Amygdala (tissue), 56 donors: ENCODE measurements around the gene TRIM22.
"Not testable (repeated sequence)": the region's sequence is repeated elsewhere in the genome, so short reads cannot be mapped to it uniquely, and the experiment has no call there.

ENCODE experiments used
- DNase-seq, 56 donors: peaks; one replicate each; lab custom pipeline; 2025; lab: John Stamatoyannopoulos, UW

Gene TRIM22

GRCh38 chr11:5689551-5689983 is at the start of gene TRIM22:
Gene TRIM22 (plus strand): TSS chr11:5689790. CDS start chr11:5696233, 6,443 bp downstream.
- DNase-seq: peak in 13 of 56 donors; percentile 4 to 23 (median 12)

GRCh38 chr11:5639953-5640352 is 49.6 kb upstream of the TRIM22 start:
- DNase-seq: no peak

DNA sequence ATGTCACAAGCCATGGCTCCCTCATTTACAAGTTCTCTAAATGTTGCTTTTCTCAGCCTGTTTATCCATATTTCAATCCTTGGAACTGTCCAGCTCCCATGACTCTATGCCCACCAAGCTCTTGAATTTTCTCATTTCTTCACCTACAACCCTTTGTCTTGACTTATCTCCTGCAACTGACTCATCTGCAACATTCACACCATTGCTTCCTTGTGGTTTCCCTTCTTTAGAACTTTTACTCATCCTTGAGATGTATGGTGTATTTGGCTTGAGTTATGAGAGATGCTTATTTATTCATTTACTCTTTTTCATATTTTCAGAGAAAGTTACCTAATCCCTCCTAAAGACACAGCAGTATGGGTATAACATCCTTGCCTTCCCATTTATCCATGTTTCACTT is 46.0 kb upstream of the TRIM22 start:
- no peak for DNase-seq

- no peak for DNase-seq
Measured at GRCh38 chr11:5646139-5646538, 43.5 kb upstream of the TRIM22 start.

DNA sequence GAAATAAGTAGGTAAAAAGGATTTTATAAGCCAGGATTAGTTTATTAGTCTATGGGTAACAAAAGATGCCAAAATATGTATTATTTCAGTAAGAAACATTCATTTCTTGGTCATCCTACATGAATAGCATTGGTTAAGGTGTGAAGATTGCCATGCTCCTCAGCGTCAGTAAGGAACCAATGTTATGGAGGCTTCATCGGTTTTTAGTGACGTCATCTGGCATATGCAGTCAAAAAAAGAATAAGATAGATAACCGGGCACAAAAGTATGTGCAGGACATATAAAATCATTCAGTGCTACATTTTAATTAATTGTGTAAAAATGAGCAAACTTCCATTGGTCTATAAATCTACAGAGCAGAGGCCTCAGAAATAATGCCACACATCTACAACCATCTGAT is 34.1 kb upstream of the TRIM22 start:
- no peak for DNase-seq

GRCh38 chr11:5656956-5657355 is 32.6 kb upstream of the TRIM22 start:
- DNase-seq: not testable (repeated sequence)

GRCh38 chr11:5658318-5658717 is 31.3 kb upstream of the TRIM22 start:
- DNase-seq: no peak

DNA sequence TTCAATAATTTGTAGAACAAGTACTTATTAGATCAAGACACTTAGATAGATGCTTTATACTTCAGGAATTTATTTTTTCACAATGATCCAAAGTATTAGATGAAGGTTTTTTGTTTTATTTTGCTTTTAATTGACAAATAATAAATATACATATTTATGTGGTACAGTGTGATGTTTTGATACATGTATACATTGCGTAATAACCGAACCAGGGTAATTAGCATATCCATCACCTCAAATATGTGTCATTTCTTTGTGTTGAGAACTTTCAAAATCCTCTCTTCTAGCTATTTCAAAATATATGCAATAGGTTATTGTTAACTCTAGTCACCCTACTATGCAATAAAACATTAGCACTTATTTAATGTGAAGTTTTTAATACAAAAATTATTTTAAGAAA is 26.1 kb upstream of the TRIM22 start:
- no peak for DNase-seq

GRCh38 chr11:5665051-5665570 is 24.5 kb upstream of the TRIM22 start:
- DNase-seq: no peak

DNA sequence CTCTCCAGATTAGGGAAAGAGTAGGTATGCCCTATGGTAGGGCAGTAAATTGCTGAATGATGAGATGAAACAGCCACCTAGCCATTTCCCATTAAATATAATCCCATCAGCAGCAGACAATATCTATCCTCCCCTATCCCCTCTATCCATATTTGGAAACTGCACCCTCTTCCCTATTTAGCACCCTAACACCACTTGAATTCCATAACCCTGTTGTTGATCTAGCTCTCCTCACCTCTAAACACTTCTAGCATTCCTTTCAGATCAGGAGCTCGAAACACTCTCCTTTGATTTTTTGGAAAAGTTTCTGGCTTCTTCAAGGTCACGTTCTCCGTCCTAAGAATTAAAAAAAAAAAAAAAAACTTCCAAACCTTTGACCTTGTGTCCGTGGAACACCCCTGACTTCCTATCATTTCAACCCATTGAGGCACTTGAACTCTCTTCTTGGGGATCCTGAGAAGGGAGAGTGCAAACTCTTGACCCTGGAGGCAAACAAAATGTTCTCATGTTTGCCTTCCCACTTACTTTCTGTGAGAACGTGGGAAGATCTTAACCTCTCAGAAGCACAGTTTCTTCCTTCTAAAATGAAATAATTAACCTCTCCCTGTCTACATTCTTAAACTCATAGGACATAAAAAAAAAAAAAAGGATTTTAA is 23.7 kb upstream of the TRIM22 start:
- DNase-seq: no peak

DNA sequence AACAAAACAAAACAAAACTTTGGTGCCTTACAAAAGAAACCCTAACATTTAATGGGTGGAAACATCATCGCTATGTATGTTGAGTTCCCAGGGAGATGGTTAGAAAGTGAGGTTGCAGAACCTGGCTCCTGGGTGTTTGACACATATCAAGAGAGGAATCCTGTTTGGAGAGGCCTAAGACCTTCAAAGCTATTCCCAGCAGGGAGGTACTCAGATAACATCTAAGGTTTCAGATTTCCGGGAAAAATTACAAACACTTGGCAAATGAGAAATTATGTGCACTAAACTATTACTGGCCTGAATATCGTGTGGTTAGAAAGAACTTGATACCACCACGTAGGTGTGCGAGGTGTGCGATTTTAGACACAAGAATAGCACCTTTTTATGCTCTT is 23.2 kb upstream of the TRIM22 start:
- DNase-seq: no peak

GRCh38 chr11:5671831-5672230 is 17.8 kb upstream of the TRIM22 start:
- no peak for DNase-seq

DNA sequence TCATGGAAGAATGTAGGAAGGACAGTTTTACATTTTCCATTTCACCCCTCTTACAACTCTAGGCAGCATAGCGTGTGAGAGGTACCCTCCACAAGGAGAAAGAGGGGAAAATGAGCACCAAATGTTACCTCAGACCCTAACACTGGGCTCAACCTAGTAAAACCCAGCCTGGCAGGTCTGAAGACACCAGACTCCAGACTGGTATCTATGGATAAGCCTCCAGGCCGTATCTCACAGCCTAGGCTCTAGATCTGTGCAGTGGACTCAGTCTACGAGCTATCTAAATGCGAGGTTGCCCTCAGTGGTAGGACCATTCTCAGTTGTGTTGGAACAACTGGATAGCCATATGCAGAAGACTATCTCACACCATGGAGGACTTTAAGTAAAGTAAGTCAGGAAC is 15.2 kb upstream of the TRIM22 start:
- DNase-seq: no peak

DNA sequence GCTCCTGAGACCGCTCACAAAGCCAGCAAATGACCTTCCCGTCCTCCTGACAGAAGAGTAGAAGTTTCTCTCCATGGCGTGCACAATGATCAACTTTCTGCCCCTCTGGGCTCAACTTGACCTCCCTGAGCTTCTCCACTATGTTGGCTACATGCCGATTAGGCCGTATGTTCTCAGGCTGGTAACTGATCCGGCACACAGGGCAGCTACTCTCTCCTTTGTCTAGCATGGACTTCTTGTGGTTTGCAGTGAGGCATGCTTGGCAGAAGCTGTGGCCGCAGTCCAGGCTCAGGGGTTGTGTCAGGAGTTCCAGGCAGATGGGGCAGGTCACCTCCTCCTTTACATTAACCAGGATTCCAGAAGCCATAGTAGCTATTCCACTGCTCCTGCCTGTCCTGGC is 9.8 kb upstream of the TRIM22 start:
- no peak for DNase-seq

- not testable (repeated sequence) for DNase-seq
Measured at GRCh38 chr11:5682890-5683441, 6.6 kb upstream of the TRIM22 start.

GRCh38 chr11:5683620-5684019 is 6.0 kb upstream of the TRIM22 start:
- not testable (repeated sequence) for DNase-seq

GRCh38 chr11:5684036-5684645 is 5.4 kb upstream of the TRIM22 start:
- no peak for DNase-seq

DNA sequence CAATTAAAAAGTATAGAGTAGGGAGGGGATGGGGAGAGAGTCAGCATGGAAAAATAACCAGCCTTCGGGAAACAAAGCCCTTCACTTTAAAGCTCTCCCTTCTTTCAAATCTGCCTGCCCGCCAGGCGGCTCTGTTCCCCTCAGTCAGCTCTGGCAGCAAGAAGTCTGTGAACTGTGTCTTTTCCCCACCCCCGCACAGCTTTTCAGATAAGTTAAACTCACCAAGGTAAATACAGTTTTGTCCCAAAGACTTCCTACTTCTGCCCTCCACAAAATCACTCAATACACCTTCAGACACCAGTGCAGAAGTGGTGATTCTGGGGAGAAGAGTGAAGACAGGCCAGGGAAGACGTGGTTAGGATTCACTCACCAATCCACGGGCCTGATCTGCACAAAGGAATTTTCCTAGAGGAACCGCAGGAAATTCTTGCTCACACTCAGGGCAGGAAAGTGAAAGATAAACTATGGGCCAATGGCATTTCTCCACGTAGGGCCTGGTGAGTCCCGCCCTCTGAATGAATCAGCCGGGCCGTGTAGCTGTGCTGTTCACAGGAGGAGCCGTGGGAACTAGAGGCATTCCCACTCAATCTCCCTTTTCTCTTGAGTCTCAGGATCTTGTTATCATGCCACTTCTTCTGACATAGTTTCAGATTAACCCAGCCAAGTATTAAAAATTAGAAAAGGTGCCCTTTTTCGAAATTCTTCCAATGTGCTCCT is 4.8 kb upstream of the TRIM22 start, which contains the start of gene TRIM5:
Gene TRIM5 (minus strand): TSS at position 429 of the 717 bp plus-strand sequence. CDS start 4,897 bp downstream, outside the sequence.
- DNase-seq: peak in 43 of 56 donors; percentile 2 to 64 (median 31)

- no peak for DNase-seq
Measured at GRCh38 chr11:5686426-5686825, 3.2 kb upstream of the TRIM22 start.

DNA sequence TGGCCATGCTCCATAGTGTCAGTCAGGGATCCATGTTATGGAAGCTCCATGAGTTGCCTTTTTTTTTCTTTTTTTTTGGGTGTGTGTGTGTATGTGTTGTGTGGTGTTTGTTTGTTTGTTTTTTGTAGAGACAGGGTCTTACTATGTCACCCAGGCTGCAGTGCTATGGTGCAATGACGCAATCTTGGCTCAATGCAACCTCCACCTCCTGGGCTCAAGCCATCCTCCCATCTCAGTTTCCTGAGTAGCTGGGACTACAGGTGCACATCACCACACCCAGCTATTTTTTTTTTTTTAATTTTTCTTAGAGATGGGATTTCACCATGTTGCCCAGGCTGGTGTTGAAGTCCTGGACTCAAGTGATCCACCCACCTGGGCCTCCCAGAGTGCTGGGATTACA is 1.1 kb upstream of the TRIM22 start:
- no peak for DNase-seq

- DNase-seq: peak in 2 of 56 donors; percentile 0 to 9
Measured at GRCh38 chr11:5690216-5690615, 626 bp downstream of the TRIM22 start.
